Pulmonary artery endothelial cell (primary cell): Measurements from ENCODE around the gene LAPTM4A. TPM values are rescaled to one million over a fixed set of nuclear protein-coding genes. Genes with fewer than 3 reads are reported as not detected.
"Not testable (repeated sequence)": the region's sequence is repeated elsewhere in the genome, so short reads cannot be mapped to it uniquely, and the experiment has no call there.

Experiments
- DNase-seq: peaks from one replicate; pipeline ENCODE4 v3.0.0-alpha.2; 2011; ENCODE audit warnings: low read depth, low spot score
- total RNA-seq: library from RNA; depleted of rRNA; stranded (reverse); fragments of >200 nt; gene quantifications from 2 replicates; pipeline ENCODE4 v1.2.3, GENCODE V29; 2014

LAPTM4A gene
- 121 and 125 TPM in 2 replicates for total RNA-seq

- DNase-seq = peak; percentile 99
These were observed at the start of gene LAPTM4A for GRCh38 chr2:20051532-20052228. TSS of gene LAPTM4A (minus strand) at chr2:20051628. CDS start at chr2:20051520, 108 bp downstream.

GRCh38 chr2:20100711-20101110 is 49.3 kb upstream of the LAPTM4A start:
- no peak for DNase-seq

GRCh38 chr2:20099780-20100179 is 48.4 kb upstream of the LAPTM4A start:
- no peak for DNase-seq

GRCh38 chr2:20097889-20098714 is 46.7 kb upstream of the LAPTM4A start:
- DNase-seq = peak; percentile 72

GRCh38 chr2:20095469-20095868 is 44.0 kb upstream of the LAPTM4A start:
- no peak for DNase-seq

- DNase-seq = no peak
These were observed 43.5 kb upstream of the LAPTM4A start for GRCh38 chr2:20094955-20095354.

- no peak for DNase-seq
These were observed 42.8 kb upstream of the LAPTM4A start for GRCh38 chr2:20094142-20094755.

GRCh38 chr2:20093263-20094141 is 42.1 kb upstream of the LAPTM4A start:
- peak; percentile 20 for DNase-seq

- DNase-seq = no peak
These were observed 41.4 kb upstream of the LAPTM4A start for GRCh38 chr2:20092901-20093235.

- no peak for DNase-seq
These were observed 40.9 kb upstream of the LAPTM4A start for GRCh38 chr2:20092226-20092900.

- peak; percentile 41 for DNase-seq
These were observed 40.0 kb upstream of the LAPTM4A start for GRCh38 chr2:20091305-20091991.

- DNase-seq = no peak
These were observed 38.5 kb upstream of the LAPTM4A start for GRCh38 chr2:20089715-20090464.

GRCh38 chr2:20085909-20086308 is 34.5 kb upstream of the LAPTM4A start:
- DNase-seq = not testable (repeated sequence)

GRCh38 chr2:20082812-20083211 is 31.4 kb upstream of the LAPTM4A start:
- not testable (repeated sequence) for DNase-seq

GRCh38 chr2:20081841-20082240 is 30.4 kb upstream of the LAPTM4A start:
- DNase-seq = no peak

- no peak for DNase-seq
These were observed 29.5 kb upstream of the LAPTM4A start for GRCh38 chr2:20080839-20081415.

GRCh38 chr2:20080428-20080827 is 29.0 kb upstream of the LAPTM4A start:
- DNase-seq = no peak

- no peak for DNase-seq
These were observed 28.2 kb upstream of the LAPTM4A start for GRCh38 chr2:20079546-20080115.
